CD4-positive, alpha-beta T cell (primary cell): Measurements from ENCODE around the gene C16orf96. TPM values are rescaled to one million over a fixed set of nuclear protein-coding genes. Genes with fewer than 3 reads are reported as not detected.

ENCODE experiments used
- ATAC-seq: fragments of 200-7000 bp; cut with Tn5 transposase; one replicate; pipeline ENCODE4 v1.10.0; 2022; ENCODE audit warnings: mild to moderate bottlenecking; ENCODE audit not compliant: poor library complexity
- CTCF ChIA-PET: fragments of 350-600 bp; sonication (Branson Sonifier 250); formaldehyde crosslinking; loops from one replicate; lab custom pipeline; 2021; ENCODE audit warnings: antibody characterized with exemption, inconsistent platforms; lab: Charles Lee
- POLR2A ChIA-PET: fragments of 350-600 bp; sonication (Branson Sonifier 250); formaldehyde crosslinking; loops from one replicate; lab custom pipeline; 2021; ENCODE audit warnings: antibody characterized with exemption, inconsistent platforms; lab: Charles Lee
- DNase-seq, 14 experiments: peaks; one replicate each; pipeline ENCODE4 v3.0.0-alpha.2; 2013 to 2020; ENCODE audit warnings: mixed read lengths in 2 of 14
- H3K27ac ChIP-seq, 2 donors: one replicate each; pipeline versions ENCODE4 v1.5.1 to v1.7.0; 2013; ENCODE audit warnings: low read length in 2 of 2, low read depth in 1 of 2, mild to moderate bottlenecking in 1 of 2
- H3K27me3 ChIP-seq, 2 experiments: 1 replicate in 1 of 2; 2 replicates in 1 of 2; pipeline versions ENCODE4 v1.6.1 to v1.7.0; 2013; ENCODE audit warnings: low read length in 2 of 2, control low read depth in 1 of 2, mild to moderate bottlenecking in 1 of 2, moderate library complexity in 1 of 2; ENCODE audit not compliant: insufficient read depth in 2 of 2, control insufficient read depth in 1 of 2
- H3K36me3 ChIP-seq: one replicate; pipeline ENCODE4 v1.6.1; 2013; ENCODE audit warnings: low read length, control low read depth; ENCODE audit not compliant: insufficient read depth
- H3K4me1 ChIP-seq: one replicate; pipeline ENCODE4 v1.6.1; 2013; ENCODE audit warnings: low read length, control low read depth; ENCODE audit not compliant: insufficient read depth
- H3K4me3 ChIP-seq: one replicate; pipeline ENCODE4 v1.5.1; 2013; ENCODE audit warnings: mild to moderate bottlenecking, low read length, moderate library complexity
- H3K9me3 ChIP-seq, 2 experiments: 1 replicate in 1 of 2; 2 replicates in 1 of 2; pipeline versions ENCODE4 v1.6.1 to v1.7.0; 2013; ENCODE audit warnings: low read length in 2 of 2, mild to moderate bottlenecking in 2 of 2, control low read depth in 1 of 2, moderate library complexity in 1 of 2; ENCODE audit not compliant: control insufficient read depth in 1 of 2, insufficient read depth in 1 of 2
- H3K27ac Mint-ChIP-seq: one replicate; pipeline ENCODE4 v1.8.0; 2020; ENCODE audit warnings: mixed read lengths
- H3K27me3 Mint-ChIP-seq: one replicate; pipeline ENCODE4 v1.8.0; 2021; ENCODE audit warnings: mixed read lengths
- H3K36me3 Mint-ChIP-seq: one replicate; pipeline ENCODE4 v1.8.0; 2021; ENCODE audit warnings: low read depth, mixed read lengths
- H3K4me1 Mint-ChIP-seq: one replicate; pipeline ENCODE4 v1.8.0; 2021; ENCODE audit warnings: low read depth, mixed read lengths
- H3K4me3 Mint-ChIP-seq: one replicate; pipeline ENCODE4 v1.8.0; 2020; ENCODE audit warnings: mild to moderate bottlenecking, mixed read lengths
- H3K9me3 Mint-ChIP-seq: one replicate; pipeline ENCODE4 v1.8.0; 2020; ENCODE audit warnings: mixed read lengths
- CTCF ChIP-seq: fragments of 200-600 bp; IDR thresholded peaks from one replicate; pipeline ENCODE4 v1.8.0; 2022; ENCODE audit warnings: antibody characterized with exemption, mild to moderate bottlenecking
- intact Hi-C, 2 experiments: fragments of 100-400 bp; cut with DNase I in 1 of 2; cut with micrococcal nuclease in 1 of 2; formaldehyde crosslinking; loops; one replicate each; pipeline versions ENCODE4 v1.15.1 to v1.9.0; 2023 to 2025; cut with DNase I, micrococcal nuclease
- total RNA-seq, 174 experiments: library from RNA in 2 of 174; stranded (reverse) in 2 of 174; gene quantifications; one replicate each; pipeline ENCODE4 v1.2.3 and lab custom pipeline; 2021 to 2026

C16orf96 gene
- total RNA-seq, 2 experiments from 2014 or later, result 0.27 to 0.42 TPM

- no peak for DNase-seq
- CTCF ChIA-PET, result no interaction called here
- no peaks in the 10 kb centered on the region for H3K4me1 Mint-ChIP-seq
- no peaks in the 10 kb centered on the region for H3K27me3 Mint-ChIP-seq
- H3K27ac ChIP-seq, result no peak overlapping the region
- no peaks in the 10 kb centered on the region for H3K36me3 ChIP-seq
- no peak overlapping the region for H3K4me3 Mint-ChIP-seq
- H3K9me3 ChIP-seq, result no peaks in the 10 kb centered on the region
- no peaks in the 10 kb centered on the region for H3K36me3 Mint-ChIP-seq
- TF ChIP-seq CTCF, result no peak
- no peaks in the 10 kb centered on the region for H3K9me3 Mint-ChIP-seq
- no peak overlapping the region for H3K27ac Mint-ChIP-seq
- ATAC-seq, result no peak
- POLR2A ChIA-PET, result no interaction called here
- H3K27me3 ChIP-seq, result no peaks in the 10 kb centered on the region
- intact Hi-C loops, result no loop called here
- no peaks in the 10 kb centered on the region for H3K4me1 ChIP-seq
- no peak overlapping the region for H3K4me3 ChIP-seq
Observed at GRCh38 chr16:4594433-4595410, 38.6 kb downstream of the C16orf96 start.

- no peak for DNase-seq
- no peak for TF ChIP-seq CTCF
- H3K36me3 Mint-ChIP-seq, result no peaks in the 10 kb centered on the region
- H3K4me1 Mint-ChIP-seq, result no peaks in the 10 kb centered on the region
- Histone ChIP-seq H3K4me3 (no peak overlapping the region), H3K4me1 (no peaks in the 10 kb centered on the region), H3K27me3 (no peaks in the 10 kb centered on the region), H3K36me3 (no peaks in the 10 kb centered on the region), H3K9me3 (no peaks in the 10 kb centered on the region), H3K27ac (no peak overlapping the region)
- ChIA-PET POLR2A (no interaction called here), CTCF (no interaction called here)
- H3K4me3 Mint-ChIP-seq, result no peak overlapping the region
- H3K27ac Mint-ChIP-seq, result no peak overlapping the region
- no peaks in the 10 kb centered on the region for H3K9me3 Mint-ChIP-seq
- intact Hi-C loops, result no loop called here
- no peak for ATAC-seq
- H3K27me3 Mint-ChIP-seq, result no peaks in the 10 kb centered on the region
Observed at GRCh38 chr16:4597174-4597573, 41.0 kb downstream of the C16orf96 start.

GRCh38 chr16:4599037-4599436 is 42.9 kb downstream of the C16orf96 start:
- ChIA-PET CTCF (no interaction called here), POLR2A (no interaction called here)
- intact Hi-C loops, result no loop called here
- Histone ChIP-seq H3K27me3 (no peaks in the 10 kb centered on the region), H3K9me3 (no peaks in the 10 kb centered on the region), H3K4me1 (no peaks in the 10 kb centered on the region), H3K36me3 (no peaks in the 10 kb centered on the region), H3K27ac (no peak overlapping the region), H3K4me3 (no peak overlapping the region)
- H3K9me3 Mint-ChIP-seq, result no peaks in the 10 kb centered on the region
- DNase-seq, result no peak
- no peak for TF ChIP-seq CTCF
- H3K4me3 Mint-ChIP-seq, result no peak overlapping the region
- H3K4me1 Mint-ChIP-seq, result no peaks in the 10 kb centered on the region
- no peaks in the 10 kb centered on the region for H3K27me3 Mint-ChIP-seq
- H3K27ac Mint-ChIP-seq, result no peak overlapping the region
- no peaks in the 10 kb centered on the region for H3K36me3 Mint-ChIP-seq
- ATAC-seq, result no peak
